ENCODE data around the gene NOL9.

Gene NOL9

GRCh38 chr1:6554907-6555778 lies 830 bp upstream of the NOL9 start, which contains the start of gene TAS1R1:
Gene TAS1R1, plus strand, starts transcription at chr1:6555307. Its CDS starts 67 bp downstream, at chr1:6555374.
- TF ChIP-seq CTCF (IDR thresholded peaks at IDR 0.05; ENCODE audit: extremely low read depth, insufficient read depth, missing control alignments): no peak
- in situ Hi-C loops (cut with MboI; ENCODE audit: low pct_unique_long_range_greater_than_20kb, low sequenced_read_pairs, unreplicated experiment): no loop called here
- DNase-seq (ENCODE audit: low spot score): no peak

DNA sequence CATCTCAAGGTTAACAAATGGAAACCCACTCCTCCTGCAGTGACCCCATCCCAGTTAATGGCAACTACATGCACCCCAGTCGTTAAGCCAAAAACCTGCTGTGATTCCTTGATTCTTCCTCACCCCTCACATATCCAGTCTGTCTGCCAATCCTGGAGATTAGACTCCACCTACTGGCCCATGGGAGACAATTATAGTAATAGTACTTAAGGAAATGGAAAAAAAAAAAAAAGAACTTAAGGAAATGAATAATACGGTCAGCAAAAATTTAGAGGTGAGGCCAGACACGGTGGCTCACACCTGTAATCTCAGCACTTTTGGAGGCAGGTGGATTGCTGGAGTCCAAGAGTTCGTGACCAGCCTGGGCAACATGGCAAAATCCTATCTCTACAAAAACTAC lies 7.0 kb downstream of the NOL9 start:
- in situ Hi-C loops (cut with MboI; ENCODE audit: low pct_unique_long_range_greater_than_20kb, low sequenced_read_pairs, unreplicated experiment): no loop called here
- TF ChIP-seq CTCF (IDR thresholded peaks at IDR 0.05; ENCODE audit: extremely low read depth, insufficient read depth, missing control alignments): no peak
- no peak for DNase-seq (ENCODE audit: low spot score)

- in situ Hi-C loops (cut with MboI; ENCODE audit: low pct_unique_long_range_greater_than_20kb, low sequenced_read_pairs, unreplicated experiment): no loop called here
- no peak for TF ChIP-seq CTCF (IDR thresholded peaks at IDR 0.05; ENCODE audit: extremely low read depth, insufficient read depth, missing control alignments)
- no peak for DNase-seq (ENCODE audit: low spot score)
These were observed 8.0 kb downstream of the NOL9 start for GRCh38 chr1:6546326-6546725.

- in situ Hi-C loops (cut with MboI; ENCODE audit: low pct_unique_long_range_greater_than_20kb, low sequenced_read_pairs, unreplicated experiment): no loop called here
These were observed 8.8 kb downstream of the NOL9 start for GRCh38 chr1:6545276-6546112.

GRCh38 chr1:6544831-6545230 lies 9.5 kb downstream of the NOL9 start:
- no peak for DNase-seq (ENCODE audit: low spot score)
- in situ Hi-C loops (cut with MboI; ENCODE audit: low pct_unique_long_range_greater_than_20kb, low sequenced_read_pairs, unreplicated experiment): no loop called here
- TF ChIP-seq CTCF (IDR thresholded peaks at IDR 0.05; ENCODE audit: extremely low read depth, insufficient read depth, missing control alignments): no peak

More at GRCh38 chr1:6545276-6546112, 8.8 kb downstream of the NOL9 start:
- no peak for TF ChIP-seq CTCF (IDR thresholded peaks at IDR 0.05; ENCODE audit: extremely low read depth, insufficient read depth, missing control alignments)
- no peak for DNase-seq (ENCODE audit: low spot score)

DNA sequence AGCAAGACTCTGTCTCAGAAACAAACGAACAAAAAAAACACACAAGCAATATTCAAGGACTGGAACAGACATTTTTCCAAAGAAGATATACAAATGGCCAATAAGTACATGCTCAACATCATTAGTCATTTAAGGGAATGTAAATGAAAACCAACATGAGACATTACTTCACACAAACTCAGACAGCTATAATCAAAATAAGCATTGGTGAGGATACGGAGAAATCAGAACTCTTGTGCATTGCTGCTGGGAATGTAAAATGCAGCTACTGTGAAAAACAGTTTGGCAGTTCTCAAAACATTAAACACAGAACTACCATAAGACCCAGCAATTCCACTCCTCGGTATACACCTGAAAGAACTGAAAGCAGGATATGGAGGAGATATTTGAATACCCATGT lies 15.4 kb downstream of the NOL9 start:
- DNase-seq (ENCODE audit: low spot score): no peak
- in situ Hi-C loops (cut with MboI; ENCODE audit: low pct_unique_long_range_greater_than_20kb, low sequenced_read_pairs, unreplicated experiment): no loop called here
- no peak for TF ChIP-seq CTCF (IDR thresholded peaks at IDR 0.05; ENCODE audit: extremely low read depth, insufficient read depth, missing control alignments)

Data from GM13977 (cell line).